GM18517 (cell line): Measurements from ENCODE around the gene STAM2.
"Not testable (repeated sequence)": the region's sequence is repeated elsewhere in the genome, so short reads cannot be mapped to it uniquely, and the experiment has no call there.

Source experiments
- ATAC-seq: cut with Tn5 transposase; IDR thresholded peaks from one replicate; pipeline ENCODE4 v1.9.1; 2021; ENCODE audit warnings: mild to moderate bottlenecking, moderate library complexity; ENCODE audit not compliant: unreplicated experiment

The STAM2 gene

DNA sequence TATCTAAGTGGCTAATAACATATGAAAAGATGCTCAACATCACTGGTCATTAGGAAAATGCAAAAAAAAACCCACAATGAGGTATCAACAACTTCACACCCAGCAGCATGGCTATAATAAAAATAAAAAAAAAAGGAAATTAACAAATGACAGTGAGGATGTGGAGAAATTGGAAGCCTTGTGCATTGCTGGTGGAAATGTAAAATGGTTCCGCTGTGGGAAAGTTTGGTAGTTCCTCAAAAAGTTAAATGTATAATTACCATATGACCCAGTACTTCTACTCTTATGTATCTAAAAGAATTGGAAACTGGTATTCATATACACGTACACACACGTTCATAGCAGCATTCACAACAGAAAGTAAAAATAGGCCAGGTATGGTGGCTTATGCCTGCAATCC is 61.2 kb downstream of the STAM2 start:
- no peak for ATAC-seq

DNA sequence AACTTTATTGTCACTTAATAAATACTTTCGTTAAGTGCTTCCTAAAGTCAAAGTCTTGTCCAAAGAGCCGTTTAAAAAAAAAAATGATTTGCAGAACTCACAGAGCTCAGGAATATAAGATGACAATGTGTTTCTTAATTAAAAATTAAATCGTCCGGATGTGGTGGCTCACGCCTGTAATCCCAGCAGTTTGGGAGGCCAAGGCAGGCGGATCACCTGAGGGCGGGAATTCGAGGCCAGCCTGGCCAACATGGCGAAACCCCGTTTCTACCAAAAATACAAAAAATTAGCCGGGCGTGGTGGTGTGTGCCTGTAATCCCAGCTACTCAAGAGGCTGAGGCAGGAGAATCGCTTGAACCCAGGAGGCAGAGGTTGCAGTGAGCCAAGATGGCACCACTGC is 68.4 kb downstream of the STAM2 start:
- ATAC-seq = not testable (repeated sequence)

DNA sequence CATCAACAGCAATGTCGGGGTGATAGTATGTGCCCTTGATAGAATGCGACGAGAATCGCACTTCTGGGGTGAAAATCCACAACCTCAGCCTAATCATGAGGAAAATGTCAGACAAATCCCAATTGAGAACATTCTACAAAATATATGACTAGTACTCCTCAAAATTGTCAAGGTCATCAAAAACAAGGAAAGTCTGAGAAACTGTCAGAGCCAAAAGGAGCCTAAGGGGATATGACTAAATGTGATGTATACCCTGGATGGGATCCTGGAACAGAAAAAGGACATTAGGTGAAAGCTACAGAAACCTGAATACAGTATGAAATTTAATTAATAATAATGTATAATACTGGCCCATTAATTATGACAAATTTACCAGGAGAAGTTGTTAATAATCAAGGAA is 69.1 kb downstream of the STAM2 start:
- no peak for ATAC-seq

DNA sequence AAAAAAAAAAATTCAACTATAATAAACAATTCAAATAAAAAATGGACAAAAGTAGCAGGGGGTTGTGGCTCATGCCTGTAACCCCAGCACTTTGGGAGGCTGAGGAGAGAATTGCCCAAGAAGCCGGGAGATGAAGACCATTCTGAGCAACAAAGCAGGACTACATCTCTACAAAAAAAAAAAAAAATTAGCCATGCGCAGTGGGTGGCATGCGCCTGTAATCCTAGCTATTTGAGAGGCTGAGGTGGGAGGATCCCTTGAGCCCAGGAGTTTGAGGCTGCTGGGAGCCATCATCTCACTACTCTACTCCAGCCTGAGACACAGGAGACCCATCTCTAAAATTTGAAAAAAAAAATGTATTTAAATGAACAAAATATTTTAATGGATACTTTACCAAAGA is 72.3 kb downstream of the STAM2 start:
- ATAC-seq = no peak

DNA sequence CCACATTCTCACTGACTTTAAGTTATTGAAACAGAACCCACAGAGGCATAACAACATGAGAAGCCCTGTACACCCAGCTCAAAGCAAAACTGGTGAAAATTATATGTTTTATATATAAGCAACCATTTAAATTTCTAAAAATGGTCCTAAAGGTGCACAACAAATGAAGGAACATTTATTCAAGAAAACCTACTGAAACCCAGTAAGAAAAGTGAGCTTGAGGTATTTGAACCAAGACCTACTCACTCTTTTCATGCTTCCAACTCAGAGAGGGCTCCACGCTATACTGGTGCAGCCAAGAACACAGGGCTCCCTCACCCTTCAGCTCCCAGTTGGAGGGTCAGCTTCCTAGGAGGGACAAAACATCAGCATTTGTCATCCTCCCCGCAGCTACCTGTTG is 74.6 kb downstream of the STAM2 start:
- no peak for ATAC-seq

DNA sequence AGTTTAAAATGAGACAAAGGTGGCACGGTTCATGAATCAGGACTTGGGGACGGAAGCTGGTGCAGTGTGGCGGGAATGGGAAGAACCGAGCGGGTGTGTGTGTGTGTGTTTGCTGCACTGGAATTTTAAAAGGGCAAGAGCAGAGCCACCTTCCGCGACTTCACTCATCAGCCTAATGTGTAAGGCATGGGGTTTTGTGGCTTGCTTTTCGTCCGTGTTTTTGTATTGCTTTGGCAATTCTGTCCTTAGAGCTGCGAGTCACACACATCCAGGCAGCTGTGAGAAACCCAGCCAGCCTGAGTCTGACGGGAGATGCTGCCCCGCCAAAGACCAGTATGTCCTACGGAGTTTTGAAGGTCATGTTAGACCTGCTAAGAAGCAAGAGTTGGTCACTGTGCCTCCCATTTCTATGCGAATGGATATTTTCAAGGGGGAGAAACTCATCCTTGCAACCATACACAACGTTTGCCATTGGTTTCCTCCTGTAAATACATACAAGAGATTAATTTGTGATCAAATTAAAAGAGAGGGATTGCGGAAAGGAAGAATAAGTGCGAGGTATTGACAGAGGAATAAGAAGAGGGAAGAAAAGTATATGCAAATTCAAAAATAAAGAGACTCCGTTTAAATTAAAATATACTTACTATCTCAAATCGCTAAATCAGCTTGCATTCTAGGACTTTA is 76.1 kb downstream of the STAM2 start:
- ATAC-seq = no peak

DNA sequence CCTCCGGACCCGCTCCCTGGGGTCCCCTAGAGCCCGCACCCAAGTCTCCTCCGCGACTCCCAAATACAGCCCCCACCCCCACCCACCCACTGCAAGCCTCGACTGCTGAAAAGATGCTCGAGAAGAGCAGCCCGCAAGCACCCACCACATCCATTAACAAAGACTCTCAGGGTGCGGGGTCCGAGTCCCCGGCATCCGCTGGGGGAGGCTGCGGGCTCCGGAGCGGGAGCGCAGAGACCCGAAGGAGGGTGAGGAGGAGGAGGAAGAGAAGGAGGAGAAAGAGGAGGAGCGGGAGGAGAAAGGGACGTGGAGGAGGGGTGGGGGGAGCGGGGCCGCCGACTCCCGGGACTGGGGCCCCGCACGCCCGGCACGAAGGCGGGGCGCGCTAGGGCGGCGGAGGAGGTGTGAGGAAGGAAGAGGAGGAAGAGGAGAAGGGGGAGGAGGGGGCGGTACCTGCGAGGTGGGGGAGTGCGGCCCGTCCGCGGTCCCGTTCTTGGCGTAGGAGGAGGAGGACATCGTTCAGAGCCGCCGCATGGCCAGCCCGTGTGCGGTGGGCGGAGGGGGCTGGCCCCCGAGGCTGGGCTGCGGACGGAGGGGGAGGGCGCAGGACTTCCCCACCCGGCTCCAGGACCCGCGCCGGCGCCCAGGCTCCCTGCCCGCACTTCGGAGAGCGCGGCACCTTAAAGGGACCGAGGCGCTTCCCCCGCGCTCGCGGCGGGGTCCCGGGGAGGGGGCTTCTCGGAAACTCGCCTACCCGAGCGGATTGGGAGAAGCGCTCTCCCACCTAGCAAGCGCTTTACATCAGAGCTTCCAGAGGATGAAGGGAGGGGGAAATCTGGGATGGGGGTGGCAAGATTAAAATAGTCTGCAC is 76.8 kb downstream of the STAM2 start, which contains the start of gene CACNB4:
CACNB4 (minus strand) TSS at position 549 of the 871 bp plus-strand sequence.
- ATAC-seq = no peak

DNA sequence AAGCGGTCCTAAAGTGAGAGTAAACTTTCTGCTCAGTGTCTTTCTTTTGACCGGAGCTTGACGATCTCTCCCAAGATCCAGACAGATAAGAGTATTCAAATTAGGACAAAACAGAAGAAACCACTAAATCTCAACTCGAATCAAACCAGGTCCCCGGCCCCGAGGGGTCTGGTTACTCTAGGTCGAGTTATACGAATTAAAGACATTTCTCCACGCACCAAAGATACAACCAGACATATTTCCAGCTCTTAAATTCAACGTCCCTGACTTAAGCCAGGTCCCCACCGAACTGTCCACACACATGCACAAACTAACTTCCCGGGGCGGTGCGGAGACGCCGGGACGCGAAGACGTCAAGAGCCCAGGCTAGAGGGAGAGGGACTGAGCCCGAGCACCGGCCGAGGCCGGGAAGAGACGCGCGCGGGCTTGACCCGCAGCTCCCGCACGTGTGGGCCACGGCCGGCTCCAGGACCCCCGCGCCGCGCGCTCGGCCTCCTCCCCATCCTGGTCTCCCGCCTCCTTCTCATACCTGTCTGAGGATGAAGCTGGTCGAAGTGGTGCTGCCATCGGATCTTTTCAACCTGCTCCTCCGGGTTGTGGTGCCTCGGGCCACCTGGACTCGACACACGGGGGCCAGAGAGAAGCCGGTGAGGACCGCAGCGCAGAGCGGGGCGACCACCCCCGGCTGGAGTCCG is 77.6 kb downstream of the STAM2 start:
- peak; percentile 29 for ATAC-seq

DNA sequence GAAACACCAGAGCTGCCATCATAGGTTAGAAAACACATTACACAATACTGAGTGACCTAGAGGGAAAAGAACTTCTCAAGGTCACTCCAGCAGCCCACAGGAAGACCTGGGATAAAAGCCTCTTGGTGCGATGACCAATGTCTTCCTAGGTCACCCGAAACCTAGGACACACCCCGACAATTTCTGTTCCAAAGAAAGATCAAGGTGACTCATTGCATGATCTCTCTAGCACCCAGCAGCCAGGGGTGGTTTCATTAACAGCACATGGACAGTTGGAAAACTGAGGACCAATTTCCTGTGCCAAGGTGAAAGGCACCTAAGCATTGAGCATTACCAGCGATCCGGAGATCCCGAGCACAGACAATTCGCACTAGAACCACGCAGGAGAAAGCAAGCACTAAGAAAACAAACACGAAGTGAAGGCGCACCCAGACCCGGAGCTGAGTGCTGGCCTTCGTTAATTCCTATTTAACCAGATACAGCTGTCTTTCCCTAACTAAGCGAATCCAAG is 78.2 kb downstream of the STAM2 start:
- peak; percentile 31 for ATAC-seq

DNA sequence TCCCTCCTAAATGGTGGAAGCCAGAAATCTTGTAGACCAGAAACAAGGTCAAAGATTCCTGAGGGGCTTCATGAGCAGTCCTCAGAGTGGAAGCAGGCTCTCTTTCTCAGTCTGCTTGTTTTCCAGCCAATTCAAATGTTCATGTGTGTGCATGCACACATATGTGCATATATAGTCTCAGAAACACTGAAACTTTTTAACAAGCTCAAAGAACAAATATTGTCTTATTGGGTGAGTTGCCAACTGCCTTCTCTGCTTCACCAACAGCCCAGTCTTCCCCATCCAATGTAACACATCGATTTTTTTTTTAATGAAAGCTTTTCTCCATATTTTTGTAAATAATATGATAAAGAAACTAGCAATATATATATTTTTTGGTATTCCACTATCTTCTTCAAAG is 80.4 kb downstream of the STAM2 start:
- ATAC-seq = no peak

DNA sequence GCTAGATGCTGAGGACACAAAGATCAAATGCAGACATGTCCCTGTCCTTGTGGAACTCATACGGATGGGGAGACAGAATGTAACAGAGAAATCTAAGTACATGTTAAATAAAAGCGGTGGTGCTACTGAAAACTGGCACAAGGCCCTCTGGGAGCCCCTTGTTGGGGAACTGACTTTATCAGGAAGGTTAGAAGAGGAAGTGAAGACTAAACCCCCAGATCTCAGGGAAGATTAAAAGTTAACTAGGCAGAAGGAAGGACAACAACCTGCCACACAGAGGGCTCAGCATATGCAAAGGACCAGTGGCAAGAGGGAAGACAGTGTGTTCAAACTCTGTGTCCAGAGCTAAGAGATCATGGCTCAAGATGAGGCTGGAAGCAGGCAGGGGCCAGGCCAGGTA is 81.5 kb downstream of the STAM2 start:
- no peak for ATAC-seq

DNA sequence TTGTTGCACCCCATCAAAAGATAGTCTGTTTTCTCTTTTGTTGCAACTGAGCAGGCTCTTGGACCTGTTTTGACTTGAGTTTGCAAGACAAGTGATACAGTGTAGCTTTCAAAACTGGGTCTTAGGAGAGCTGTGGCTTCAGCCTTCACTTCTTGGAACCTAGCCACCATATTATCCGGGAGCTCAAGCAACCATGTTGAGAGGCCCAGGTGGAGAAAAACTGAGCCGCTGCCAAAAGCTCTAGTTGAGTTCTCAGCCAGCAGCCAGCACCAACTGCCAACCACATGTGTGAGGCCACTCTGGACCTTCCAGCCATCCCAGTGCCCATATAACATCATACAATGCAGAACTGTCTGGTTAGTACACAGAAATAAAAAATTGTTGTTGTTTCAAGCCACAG is 82.1 kb downstream of the STAM2 start:
- no peak for ATAC-seq

DNA sequence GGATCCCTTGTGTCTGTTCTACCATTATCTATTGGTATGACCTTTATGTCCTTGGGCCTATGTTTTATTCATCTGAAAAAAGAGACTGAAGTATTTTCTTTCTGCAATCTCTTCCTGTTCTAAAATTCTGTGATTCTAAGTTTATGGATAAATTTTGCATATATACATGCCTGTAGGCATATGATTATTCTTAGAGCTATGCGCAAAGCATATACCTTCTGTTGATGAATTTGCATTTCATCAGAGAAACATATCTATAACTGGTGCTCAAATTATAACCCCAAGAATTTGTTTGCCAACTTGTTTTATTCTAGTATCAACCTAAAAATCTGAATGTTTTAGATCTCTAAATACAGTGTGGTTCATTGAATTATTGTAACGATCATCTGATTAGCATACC is 83.5 kb downstream of the STAM2 start:
- ATAC-seq = no peak

DNA sequence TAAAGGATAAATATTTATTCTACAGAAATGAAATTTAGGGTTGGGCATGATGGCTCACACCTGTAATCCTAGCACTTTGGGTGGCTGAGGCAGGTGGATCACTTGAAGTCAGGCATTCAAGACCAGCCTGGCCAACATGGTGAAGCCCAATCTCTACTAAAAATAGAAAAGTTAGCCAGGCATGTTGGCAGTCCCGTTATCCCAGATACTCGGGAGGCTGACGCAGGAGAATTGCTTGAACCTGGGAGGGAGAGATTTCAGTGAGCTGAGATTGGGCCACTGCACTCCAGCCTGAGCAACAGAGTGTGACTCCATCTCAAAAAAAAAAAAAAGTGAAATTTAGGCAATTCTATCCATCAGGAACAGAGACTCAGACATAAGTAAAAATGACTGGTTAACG is 84.8 kb downstream of the STAM2 start:
- not testable (repeated sequence) for ATAC-seq

DNA sequence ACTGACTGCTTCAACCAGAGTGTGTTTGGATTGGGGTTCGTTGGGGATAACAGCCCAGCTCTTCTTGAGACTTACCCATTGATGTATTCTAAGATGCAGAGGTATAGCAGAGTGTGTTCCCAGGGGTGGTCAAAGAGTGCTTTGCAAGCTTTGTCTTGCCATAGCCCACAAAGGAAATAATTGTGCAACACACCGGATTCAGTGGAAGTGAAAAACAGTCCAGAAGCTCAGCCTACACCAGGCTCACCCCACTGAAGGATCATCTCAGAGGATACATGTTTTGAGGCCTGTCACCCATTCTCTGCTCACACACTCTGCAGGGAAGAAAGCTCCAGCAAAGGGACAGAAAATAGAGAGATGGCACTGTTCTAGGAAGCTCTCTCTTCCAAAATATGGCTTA is 86.3 kb downstream of the STAM2 start:
- ATAC-seq = no peak

DNA sequence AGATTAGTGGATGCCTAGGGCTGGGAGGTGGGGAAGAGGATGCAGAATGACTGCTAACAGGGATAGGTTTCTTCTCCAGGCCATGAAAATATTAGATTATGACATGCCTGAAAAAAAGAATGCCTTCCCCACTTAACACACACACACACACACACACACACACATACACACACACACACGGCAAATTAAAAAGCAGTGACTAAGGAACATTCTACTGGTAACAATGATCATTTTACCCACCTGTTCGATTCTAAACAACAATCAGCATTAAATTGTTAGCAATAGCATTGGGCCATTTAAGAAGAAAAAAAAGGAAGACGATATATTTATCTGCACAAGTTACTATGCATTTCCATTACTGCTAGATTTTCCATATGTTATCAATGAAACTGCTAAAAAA is 87.6 kb downstream of the STAM2 start:
- ATAC-seq = no peak

DNA sequence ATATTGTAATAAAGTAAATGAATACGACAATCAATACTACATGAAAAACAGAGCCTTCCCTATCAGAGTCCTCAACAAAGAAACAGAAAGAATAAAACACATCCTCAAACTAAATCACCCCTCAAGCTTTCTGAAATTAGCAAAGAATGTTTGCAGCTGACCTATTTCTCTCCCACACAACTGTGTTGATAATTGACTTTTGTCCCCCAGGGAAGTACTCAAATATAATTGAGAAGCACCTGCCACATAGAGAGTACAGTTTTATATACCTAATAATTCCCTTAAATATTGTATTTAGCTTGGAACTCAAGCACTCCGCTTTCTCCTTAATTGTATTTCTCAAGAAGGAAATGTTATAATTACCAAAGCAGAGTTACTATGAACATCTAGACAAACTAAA is 89.3 kb downstream of the STAM2 start:
- ATAC-seq = no peak

DNA sequence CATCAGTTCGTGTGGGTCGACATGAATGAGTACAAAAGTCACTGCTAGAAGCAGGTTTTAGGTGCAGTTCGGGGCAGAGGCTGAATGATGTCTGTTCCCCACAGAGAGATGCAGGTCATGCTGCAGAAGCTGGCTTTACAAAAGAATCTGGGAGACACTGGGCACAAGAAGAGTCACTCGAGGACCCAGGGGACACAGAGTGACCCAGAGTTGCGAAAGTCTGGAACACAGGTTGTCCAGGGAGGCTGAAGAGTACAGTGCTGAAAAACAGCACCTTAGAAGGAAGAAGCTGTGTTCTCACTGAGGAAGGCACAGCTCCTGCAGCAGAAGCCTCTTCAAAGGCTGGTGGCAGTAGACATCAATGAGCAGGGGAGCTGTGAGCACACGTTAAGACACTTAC is 91.5 kb downstream of the STAM2 start:
- no peak for ATAC-seq

DNA sequence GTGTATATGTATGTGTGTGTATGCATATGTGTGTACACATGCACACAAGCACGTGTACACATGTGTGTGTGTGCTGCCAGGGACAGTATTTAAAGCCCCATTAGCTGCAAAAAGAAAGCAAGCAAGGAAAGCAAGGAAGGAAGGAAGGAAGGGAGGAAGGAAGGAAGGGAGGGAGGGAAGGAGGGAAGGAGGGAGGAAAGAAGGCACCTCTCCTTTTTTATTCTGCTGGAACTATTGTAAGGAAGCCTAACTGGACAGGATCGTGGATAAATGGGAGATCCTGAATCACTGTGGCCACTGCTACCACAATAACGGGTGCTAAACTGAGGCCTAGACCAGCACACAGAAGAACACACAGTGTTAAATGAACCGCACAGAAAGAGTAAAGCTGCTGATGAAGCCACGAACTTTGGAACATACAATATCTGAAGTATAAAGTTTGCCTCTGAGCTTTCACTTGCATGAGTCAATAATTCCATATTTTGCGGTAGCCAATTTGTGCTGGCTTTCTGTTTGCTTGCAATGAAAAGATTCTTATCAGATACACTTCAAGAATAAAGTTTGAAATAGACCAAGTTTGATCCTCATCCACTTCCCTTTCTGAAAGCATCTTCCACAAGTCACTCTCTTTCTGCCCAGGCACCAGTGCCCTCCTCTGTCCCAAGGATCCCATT is 92.2 kb downstream of the STAM2 start:
- no peak for ATAC-seq

DNA sequence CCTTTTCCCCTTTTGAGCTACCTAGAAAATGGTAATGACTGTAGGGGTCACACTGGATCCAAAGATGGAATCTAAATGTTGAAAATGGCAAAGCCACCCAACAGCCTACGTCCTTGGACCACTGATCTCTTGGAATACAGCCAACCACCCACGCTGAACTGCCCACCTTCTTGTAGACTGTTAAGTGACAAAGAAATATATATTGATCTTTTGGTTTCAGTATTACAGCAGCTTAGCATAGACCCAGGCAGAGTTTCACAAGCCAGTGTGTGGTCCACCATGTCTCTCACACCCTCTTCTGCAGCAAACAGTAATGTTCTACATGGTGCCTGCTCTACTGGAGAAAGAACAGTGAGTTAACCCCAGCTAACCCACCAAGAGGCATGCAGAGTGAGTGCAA is 96.9 kb downstream of the STAM2 start:
- no peak for ATAC-seq

DNA sequence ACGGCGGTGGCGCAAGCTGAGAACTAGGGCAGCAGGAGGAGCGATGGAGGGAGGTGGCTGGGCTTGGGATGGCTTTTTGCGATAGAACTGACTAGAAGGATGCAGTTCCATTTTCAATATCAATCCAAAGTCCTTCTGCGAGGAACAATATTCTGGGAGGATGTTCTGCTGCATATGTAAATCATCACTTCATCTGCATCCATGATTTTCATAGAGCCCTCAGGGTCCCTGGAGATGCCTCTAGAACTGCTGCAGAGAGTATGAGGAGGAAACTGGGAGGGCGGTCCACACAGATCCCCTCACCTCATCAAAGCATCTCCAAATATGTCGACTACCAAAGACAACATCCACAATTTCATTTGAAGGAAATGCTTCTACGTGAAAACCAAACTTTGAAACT is 97.5 kb downstream of the STAM2 start:
- ATAC-seq = no peak
